Measurements from ENCODE around the gene JPT2.

JPT2 gene

DNA sequence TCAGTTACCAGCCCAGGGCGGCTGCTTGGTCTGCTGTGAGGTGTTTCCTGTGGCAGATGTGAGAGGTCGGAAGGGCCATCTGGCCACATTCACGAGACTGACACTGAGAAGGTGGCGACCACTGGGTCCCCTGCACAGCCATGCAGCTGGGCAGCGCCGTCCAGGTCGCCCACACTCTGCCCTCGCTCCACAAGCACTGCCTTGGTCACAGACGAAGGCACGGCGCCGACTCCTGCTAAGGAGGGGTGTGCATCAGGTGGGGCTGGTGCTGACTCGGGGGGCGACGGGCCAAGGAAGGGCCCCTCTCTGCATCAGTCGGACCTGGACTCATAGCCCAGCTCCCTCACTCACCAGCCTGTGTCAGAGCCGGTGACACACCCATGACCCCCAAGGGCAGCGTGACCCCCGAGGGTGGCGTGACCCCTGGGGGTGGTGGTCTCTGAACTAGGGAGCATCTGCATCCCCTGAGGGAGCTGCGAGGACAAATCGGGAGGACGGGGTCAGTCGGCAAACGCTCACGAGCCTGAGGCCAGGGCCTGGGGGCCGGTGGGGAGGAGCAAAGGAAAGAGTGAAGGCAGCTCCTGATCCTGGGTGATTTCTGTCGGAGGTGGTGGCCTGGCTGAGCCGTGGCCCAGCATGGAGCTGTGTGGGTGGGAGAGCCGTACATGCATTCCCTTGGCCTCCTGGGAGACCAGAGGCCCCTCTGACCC lies 62.9 kb downstream of the JPT2 start:
- no peak for DNase-seq

DNA sequence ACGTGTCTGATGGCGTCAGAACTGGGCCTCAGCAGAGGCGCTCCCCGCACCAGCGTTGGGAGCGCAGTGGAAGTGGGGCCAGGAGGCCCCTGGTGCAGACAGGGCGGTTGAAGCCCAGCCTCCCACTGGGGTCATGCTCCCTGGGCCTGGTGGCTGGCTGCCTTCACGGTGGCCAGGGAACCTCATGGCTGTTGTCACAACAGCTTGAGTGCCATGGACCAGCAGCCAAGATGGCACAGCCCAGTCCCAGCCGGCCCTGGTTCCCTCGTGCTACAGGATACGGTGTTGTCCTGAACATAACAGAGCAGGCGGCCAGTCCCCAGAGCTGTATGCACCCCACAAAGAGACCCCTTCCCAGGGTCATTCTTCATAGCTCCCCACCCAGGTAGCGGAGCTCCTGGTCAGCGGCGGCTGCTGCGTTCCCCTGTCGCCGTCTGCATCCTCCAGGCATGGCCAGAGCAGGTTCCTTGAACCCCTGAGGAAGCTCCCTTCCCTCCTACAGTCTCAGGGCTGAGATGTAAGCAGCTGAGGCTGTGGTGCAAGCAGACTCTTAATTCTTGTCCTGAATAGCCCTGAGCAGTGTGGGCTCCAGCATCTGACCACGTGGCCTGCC lies 63.6 kb downstream of the JPT2 start:
- DNase-seq: no peak

DNA sequence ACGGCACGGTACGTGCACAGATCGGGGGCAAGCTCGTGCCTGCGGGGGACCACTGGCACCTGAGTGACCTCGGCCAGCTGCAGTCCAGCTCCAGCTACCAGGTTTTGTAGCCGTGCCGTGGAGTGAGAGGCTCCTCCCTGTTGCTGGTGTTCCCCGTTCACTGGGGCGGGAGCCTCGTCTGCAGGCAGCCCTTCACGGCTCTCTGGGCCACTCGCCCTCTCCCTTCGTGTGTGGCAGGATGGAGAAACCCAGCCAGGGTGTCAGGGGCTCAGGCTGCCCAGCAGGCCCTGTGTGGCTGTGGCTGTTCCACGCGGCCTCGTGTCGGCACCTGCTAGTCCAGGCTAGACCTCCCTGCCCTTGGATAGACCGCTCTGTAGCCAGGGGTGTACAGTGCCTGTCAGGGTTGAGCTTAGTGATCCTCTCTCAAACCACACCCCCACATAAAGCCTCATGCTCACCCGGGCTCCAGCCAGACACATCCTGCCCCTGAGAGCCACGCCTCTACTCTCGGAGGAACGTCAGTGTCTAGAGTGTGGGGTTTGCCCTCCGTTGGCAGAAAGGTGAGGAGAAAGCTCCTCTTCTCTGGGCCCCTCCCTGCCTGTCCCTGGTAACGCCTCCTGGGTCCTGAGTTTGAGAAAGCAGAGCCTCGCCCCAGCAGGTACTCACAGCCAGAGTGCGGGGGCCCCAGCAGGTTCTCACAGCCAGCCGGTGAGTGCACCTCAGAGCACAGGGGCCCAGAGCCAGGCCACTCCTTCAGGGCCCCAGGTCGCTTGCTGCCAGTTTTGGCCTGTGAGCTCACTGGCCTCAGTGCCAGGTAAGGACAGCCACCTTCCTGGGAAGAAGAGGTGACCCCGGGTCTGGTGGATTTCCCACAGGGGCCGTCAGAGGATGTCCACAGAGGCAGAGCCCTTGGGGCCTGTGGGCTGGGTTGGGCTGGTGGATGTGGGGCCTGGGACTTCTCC lies 65.6 kb downstream of the JPT2 start:
- no peak for DNase-seq

DNA sequence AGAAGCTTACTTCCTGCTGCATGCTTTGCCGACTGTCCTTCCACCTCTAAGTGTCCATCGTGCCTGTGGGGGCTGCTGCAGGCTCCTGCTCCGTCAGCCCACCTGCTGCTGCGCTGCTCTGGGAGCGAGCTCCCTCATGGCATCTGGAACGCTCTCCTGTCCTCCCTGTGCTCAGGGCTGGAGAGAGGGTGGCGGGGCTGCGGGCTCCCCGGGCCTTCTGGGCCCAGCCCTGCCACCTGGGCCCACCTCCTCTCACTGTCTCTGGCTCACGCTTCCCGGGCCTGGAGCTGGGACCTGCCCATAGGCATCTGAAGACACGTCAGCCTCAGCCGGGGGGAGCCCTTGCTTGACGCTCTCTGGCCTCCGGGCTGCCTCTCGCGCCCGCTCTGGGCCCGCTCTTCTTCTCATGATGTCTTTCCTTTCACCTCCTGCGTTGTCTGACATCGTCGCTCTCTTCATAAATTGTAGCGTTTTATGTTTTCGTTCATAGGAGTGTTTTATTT lies 66.3 kb downstream of the JPT2 start:
- DNase-seq: no peak

DNA sequence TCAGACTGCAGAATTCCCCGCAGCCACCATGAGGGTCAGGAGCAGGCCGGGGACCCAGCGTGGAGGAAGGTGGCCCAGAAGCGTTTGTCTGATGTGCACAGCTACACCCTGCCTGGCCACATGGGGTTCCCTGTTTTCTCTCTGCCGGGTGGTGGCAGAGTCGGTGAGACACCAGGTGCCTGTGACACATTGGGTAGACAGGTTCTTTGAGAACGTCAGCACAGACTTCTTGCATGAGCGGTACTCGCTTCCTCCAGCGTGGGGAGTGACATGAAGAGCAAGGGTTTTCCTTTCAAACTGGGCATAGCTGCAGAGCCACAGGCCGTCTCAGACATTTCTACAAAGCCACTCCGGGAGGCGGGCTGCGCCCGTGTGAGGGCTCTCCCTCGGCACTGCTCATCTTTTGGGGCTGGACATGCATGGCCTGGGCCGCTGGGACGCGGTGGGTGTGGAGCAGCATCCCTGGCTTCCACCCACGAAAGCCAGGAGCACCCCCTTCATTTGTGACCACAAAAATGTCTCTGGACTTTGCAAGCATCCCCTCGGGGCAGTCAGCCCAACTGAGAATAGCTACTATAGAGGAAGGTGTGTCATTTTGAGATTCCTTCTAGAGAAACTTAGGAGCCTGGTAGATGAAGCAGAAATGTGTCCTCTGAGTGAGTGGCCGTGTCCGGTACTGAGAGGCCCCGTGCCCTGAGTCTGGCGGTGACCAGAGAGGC lies 67.3 kb downstream of the JPT2 start:
- no peak for DNase-seq

DNA sequence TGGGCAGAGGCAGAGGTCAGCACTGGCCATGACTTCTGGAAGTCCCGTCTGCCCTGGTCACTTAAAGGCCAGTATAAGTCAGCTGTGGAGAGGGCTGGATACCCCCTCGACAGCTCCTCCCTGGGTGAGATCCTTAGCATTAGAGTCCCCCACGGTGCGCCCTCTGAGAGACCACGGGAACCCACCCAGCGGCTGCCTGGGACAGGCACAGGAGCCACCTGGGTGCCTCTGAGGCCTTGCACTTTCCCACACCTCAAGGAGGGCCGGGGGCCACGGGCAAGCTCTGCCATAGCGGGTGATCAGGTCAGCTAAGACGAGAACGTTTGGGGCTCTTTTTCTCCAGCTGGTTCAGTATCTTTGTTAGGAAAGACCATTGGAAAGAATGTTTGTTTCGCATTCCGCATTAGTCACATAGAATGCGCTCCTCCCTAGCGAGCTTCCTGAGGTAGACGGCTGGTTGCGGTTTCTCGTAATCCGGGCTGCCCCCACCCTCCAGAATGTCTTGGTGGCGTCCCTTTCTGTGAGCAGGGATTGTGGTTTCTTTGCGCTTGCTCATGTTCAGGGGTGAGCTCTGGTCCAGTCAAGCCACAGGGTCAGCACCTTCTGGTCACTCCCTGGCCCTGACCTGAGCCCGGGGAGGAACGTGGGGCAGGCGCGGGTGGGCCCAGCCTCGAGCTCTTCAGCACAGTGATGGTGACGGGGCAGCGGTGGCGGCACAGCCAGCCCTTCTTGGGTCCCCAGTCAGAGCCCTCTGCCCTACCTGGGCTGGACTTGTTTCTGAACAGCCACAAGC lies 68.0 kb downstream of the JPT2 start:
- DNase-seq: no peak

DNA sequence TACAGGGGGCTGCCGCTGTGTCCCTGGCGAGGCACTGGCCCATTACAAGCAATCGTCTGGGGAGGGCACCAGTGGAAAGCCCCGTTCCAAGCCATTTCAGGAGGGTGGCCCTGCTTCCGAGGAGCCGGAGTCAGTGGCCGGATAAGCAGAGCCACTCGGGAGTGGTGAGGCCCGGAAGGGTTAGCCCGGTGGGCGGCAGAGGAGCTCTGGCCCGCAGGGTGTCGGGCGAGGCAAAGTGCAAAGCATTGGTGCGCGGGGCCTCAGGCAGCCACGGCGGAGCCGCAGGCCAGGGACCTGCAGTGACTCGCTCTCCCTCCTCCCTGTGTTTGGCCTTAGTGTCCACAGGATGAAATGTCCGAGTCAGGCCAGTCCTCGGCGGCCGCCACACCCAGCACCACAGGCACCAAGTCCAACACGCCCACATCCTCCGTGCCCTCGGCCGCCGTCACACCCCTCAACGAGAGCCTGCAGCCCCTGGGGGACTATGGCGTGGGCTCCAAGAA lies 68.7 kb downstream of the JPT2 start:
- DNase-seq: no peak

DNA sequence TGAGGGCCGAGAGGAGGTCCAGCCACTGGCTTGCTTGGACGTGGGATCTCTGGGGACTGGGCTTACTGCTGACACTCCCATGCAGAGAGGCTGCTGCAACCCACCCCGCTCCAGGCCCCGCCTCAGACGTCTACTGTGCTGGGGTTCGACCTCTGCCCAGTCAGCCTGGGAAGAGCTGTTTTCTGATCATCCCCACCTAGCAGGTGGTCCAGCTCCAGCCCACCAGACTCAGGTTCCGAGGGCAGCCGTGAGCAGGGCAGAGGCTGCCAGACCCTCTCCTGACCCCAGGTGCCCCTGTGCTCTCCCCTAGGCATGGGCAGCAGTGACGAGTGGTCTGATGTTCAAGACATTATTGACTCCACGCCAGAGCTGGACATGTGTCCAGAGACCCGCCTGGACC lies 69.9 kb downstream of the JPT2 start:
- DNase-seq: no peak

DNA sequence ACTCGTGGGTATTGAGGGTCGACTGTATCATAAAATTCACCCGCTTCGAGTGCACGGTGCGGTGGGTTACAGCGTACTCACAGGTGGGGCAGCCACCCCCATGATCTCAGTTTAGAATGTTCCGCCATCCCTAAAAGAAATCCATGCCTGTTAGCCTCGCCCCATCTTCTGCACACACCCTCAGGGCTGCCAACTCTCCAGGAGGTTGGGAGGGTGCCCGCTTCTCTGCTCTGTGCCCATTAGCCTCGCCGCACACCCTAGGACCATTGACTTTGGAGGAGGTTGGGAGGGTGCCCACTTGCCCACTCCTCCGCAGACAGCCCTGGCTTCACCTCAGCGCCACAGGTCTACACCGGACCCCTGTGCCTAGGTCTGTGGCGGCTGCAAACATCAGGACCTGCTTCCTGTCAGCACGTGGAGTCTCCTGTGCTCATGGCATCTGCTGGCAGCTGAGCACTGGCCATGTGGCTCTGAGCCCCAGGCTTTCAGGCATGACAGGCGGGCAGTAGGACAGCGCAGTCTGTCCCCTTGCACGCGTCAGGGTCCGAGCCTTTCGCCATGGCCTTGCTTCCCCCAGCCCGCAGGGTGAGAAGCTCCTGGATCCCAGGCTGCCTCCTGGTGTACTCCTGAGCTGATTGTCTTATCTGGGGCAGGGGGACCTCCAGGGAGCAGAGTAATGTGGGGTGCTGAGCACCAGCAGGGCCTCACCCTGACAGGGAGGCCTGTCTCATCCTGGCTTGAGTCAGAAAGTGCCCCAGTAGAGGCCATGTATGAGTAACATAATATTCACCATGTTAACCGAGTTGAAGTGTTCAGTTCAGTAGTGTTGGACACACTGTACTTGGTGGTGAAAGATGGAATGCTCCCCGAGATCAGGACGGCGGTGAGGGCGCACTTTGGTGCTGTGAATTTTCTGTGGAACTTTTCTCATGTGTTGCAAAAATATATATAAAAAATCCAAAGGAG lies 71.4 kb downstream of the JPT2 start:
- no peak for DNase-seq

All from SHP77 treated with DMSO at 0.1 percent for 48 hours (cell line).